Measurements from ENCODE around the gene FAM13A.

The FAM13A gene

DNA sequence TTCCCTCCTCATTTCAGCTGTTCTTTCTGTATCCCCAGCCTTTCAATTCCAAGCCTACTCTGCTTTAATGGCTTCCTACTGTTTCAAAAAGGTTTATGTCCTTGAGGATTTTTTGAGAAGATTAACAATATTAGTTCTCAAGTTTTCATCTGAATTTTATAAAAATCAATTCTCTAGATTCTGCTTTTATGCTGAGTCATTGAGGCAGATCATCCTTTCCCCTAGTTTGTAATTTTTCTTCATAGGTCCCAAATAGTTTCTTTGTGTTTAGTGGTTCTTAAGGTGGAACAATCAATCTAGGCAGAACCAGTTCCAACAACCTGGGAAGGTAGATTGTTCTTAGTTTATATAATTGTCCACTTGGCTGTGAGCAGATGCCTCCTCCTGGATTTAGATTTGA is 259.3 kb downstream of the FAM13A start:
- in situ Hi-C loops (cut with HindIII; ENCODE audit: low sequenced_read_pairs), result no loop called here

DNA sequence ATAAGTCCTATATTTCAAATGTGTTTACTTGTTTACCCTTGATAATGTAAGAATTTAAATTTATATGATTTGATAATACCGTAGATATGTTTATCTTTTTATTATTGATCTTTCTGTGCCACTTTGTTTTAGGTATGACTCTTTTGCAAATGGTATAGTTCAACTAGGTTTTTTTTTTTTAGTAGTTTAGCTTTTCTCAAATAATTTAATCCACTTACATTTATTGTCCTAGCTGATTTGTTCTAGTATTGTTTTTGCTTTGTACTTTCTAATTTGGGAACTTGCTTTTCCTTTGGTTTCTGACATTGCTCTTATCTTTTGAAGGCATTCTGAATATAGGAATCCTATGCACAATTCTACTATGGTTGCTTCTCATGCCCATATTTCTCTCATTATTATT is 260.4 kb downstream of the FAM13A start:
- in situ Hi-C loops (cut with HindIII; ENCODE audit: low sequenced_read_pairs), result no loop called here

DNA sequence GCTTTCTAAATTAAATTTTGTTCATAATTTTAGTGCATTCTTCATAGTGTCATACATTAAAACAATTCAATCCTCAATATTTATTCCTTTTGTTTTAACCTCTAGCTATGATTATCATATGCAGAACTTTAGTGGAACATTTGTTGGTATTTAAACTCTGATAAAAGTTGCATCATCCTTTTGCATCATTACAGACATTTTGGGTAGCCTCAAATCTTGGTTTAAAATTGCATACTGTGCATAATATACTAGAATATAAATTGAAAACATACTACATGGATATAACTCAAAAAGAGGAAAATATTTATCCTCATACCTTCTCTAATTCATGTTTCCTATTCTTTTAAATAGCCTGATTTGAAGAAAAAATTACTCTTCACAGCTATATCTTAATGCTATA is 262.0 kb downstream of the FAM13A start:
- in situ Hi-C loops (cut with HindIII; ENCODE audit: low sequenced_read_pairs), result no loop called here

DNA sequence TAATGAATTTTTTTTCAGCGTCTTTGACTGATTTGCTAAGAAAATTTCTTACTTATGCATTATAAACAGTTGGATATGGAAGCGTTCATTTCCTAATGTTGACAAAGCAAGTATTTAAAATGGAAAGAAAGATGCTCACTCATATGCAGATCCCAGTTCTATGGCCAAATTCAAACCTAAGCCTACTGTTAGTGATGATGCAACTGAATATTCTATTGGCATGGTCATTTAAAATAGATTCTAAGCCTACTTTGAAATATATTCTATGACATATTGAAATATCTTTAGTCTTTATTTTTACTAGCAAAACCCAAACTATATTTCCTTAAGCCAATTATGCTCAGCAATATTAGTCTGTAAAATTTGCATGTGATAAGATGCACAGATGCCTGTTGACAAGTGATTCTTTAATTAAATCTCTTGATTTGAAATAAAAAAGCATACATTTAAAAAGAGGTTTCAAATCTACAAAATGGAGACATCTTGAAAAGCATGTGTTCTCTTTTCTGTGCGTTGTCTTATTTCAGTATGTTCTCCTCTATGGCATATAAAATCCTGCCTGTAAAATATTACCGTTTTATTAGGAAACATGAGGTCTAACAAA is 262.8 kb downstream of the FAM13A start:
- in situ Hi-C loops (cut with HindIII; ENCODE audit: low sequenced_read_pairs), result no loop called here

DNA sequence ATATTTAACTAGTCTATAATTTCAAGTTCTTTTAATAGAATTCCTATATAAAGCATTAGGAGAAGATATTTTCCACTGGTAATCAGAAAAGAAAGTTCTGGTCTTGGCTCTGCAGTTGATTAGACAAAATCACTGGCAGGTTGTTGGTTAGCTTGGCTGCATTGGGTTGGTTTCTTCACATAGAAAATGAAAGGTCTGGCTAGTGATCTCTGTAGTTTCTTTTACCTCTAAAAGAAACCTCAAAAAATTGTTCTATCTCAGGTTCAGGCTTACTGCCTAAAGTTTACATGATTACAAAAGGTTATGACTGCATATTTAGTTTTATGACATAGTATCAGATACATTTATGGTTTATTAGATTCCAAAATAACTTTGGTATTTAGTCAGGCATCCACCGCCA is 263.5 kb downstream of the FAM13A start:
- in situ Hi-C loops (cut with HindIII; ENCODE audit: low sequenced_read_pairs), result no loop called here

DNA sequence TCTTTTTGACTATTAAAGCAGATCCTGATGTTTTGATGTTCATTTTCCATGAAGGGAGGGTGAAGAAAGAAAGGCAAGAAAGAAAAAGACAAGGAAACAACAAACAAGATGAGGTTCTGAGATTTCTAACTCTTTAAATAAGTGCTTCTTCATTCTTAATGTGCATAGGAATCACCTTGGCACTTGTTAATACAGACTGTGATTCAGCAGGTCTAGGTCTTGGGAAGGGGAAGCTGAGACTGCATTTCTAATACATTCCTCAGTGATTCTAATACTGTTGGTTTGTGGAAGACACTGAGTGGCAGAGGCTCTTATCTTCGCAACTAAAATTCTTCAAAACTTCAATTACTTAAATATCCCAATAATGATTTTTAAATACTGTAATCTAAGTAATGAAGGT is 264.2 kb downstream of the FAM13A start:
- in situ Hi-C loops (cut with HindIII; ENCODE audit: low sequenced_read_pairs), result no loop called here

DNA sequence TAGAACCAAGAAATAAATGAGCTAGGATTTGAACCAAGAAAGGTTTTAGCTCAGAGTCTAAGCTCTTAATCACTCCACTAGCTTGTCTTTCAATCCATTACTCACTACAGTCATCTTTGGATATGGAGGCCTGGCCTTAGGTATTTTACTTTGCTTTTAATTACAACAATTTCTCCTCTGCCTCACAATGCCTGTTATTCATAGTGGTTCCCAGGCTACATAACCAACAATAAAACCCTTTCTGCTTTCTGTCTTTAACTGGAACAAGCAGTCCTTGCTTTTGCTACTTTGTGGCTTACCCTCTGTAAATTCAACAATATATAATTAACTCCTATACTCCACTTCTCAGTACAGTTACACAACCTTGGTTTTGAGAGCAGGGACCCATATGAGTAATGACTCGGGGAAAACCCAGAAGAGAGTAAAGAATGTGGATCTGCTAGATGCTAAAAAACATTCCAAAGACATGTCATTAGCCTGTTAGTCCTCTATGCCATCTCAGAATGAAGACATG is 264.7 kb downstream of the FAM13A start:
- in situ Hi-C loops (cut with HindIII; ENCODE audit: low sequenced_read_pairs), result no loop called here

DNA sequence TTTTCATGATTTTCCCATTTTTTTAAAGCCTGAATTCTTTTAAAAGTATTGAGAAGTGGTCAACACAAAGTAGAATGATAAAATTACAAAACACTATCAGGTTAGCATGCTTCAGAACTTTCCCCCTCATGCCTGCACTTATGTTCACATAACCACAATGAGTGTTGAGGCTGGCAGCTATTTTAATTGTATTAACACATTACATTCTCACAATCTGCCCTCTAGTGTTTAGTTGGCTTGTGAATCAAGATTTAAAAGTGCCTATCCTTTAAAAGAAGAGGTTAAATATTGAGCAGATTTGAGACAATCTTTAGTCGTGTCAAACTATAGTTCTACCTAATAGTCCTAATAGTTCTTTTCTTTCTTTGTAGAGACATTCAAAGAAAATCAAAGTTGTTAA is 265.7 kb downstream of the FAM13A start:
- in situ Hi-C loops (cut with HindIII; ENCODE audit: low sequenced_read_pairs), result no loop called here

DNA sequence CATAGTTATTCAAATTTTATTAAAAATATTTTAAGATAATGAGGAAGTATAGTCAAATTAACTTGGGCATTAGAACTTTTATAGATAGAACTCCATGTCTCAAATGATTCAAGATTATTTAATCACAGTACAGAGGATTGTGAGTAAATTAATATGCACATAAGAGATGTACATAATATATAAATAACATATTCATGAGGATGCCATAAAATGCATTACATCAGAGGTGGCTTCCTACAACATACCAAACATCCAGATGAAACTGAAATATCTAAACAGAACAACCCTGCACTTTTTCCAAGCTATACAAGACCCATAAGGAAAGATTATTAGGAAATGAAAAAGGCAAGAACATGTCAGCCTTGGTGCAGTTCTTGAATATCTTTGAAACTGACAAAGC is 268.1 kb downstream of the FAM13A start:
- in situ Hi-C loops (cut with HindIII; ENCODE audit: low sequenced_read_pairs), result no loop called here

DNA sequence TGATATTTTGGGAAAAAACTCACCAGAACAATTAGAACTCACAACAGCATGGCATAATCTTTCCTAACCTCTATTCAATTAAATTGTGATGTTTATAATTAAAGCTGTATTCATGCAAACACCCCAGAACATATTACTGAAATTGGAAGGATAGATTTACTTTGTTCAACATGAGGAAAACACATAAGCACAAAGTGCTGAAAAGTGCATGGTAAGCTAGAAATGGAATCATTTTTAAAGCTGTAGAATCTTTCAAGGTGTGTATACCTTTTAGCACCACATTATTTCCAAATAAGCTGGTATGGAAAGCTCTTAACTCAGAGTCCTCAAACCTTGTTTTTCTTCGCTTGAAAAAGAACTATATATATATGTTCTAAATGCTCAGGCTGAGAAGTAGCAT is 268.6 kb downstream of the FAM13A start:
- in situ Hi-C loops (cut with HindIII; ENCODE audit: low sequenced_read_pairs), result no loop called here

DNA sequence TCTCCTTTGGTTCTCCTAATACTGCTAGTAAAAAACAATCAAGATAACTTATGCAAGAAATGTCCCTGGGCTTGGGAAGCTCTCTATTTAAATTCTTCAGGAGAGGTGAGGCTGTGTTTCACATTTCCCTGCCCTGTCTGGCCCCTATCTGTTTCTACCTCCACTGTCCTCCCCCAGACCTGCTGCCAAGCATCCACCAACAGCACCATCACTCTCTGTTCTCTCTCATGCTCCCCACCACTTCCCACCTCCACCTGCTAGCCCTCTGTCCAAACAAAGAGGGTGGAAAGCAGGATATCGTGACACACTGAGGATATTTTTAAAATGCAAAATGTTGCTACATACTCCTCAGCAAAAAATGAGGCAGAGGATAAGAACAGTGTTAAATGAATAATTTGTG is 271.0 kb downstream of the FAM13A start:
- in situ Hi-C loops (cut with HindIII; ENCODE audit: low sequenced_read_pairs), result no loop called here

DNA sequence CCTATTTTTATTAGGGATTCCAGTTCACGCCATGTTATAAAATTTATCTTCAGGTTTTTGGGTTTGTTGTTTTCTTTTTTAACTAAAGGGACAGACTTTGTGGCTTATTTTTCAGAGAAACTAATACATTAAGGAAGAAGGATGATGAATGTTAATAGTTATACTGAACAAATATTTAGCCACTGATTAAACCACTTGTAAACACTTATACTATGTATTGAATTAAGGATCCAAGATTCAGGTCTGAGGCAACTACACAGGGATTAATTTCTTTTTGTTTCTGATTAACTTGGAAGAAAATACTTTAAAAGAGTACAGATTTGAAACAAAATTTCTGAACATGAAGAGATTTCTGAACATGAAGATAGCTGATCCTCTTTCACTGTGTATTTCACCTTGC is 276.6 kb downstream of the FAM13A start:
- in situ Hi-C loops (cut with HindIII; ENCODE audit: low sequenced_read_pairs), result no loop called here

DNA sequence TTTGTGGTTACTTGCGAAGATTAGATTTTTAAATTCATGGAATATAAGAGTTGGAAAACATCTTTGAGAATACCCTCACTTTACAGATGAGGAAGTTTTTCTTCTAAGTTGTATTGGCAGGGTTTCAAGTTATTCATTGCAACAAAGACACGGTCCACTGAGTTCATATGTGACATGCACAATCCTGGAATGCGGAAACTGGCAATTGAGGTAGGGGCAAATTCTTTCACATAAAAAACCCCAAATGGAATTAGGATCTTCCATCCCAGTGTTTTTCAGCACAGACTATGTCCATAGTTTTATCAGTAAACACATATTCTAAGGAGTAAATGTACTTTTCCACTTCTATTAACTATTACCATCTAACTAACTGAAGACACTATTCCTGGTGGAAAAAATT is 277.6 kb downstream of the FAM13A start:
- in situ Hi-C loops (cut with HindIII; ENCODE audit: low sequenced_read_pairs), result no loop called here

DNA sequence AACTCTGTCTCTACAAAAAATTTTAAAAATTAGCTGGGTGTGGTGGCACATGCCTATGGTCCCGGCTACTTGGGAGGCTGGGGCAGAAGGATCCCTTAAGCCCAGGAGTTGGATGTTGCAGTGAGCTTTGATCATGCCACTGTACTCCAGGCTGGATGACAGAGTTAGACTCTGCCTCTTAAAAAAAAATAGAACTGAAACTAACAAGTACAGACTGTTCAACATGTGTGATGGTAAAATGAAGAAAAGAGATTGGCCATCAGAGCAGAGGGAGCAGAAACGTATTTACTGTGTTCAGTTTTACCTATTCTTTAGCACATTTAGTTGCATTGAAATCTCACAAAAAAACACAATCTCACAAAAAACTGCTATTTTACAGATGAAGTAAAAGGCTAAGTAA is 281.5 kb downstream of the FAM13A start:
- in situ Hi-C loops (cut with HindIII; ENCODE audit: low sequenced_read_pairs), result no loop called here

DNA sequence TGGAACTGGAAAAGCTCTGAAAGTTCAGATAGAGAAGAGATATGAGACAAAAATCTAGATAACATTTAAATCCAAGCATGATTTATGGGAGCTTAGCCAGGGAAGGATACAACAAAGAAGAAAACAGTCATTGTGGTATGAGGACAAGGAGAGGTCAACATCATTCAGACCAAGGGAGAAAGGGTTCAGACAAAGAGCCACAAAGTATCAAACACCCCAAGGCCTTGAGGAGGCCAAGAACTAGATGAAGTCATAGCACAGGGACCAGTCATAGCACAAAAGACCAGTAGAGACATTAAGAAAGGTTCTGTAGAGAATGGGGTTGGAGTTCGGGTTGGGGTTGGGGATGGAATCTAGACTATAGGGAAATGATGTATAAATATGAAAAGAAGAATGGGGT is 282.0 kb downstream of the FAM13A start:
- in situ Hi-C loops (cut with HindIII; ENCODE audit: low sequenced_read_pairs), result no loop called here

DNA sequence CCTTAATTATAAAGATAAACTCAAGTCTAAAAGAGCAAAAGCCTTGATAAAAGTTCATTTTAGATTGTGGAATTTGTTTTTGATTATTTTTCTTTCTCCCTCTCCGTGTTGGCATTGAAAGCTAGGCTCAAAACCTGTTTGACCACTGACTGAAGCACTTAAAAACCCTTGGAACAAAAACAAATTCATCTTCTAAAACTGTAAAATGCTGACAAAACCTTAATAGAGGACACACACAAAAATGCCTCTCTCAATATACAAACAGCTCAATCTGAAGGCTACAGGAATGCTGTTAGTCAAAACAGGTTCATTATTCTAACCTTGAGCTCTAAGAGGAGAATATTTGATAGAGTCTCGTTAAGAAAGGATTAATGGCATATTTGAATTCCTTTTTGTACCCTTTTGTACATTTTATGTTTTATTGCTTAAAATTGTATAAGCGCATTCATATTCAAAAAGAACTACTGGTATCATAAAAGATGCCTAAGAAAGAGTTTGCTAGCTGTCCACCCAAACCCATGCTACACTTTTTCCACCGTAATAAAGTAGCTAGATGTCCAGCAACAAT is 285.0 kb downstream of the FAM13A start:
- in situ Hi-C loops (cut with HindIII; ENCODE audit: low sequenced_read_pairs), result no loop called here

DNA sequence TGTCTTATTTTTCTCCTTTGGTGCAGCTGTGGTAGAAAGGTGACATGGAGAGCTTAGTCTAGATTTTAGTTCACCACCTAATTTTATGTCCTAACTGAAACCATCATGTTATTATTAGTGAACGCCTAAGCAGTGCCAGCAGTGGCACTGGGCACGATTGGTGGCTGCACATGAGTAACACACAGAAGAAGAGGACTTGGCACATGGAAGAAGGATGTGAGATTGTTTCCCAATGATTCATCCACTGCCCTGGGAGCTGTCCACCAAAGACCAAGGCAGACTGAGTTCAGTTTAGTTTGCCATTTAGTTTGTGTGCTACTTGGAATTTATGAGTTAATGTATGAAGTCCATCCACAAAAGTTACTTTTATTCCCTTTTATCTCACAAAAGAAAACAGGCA is 291.3 kb downstream of the FAM13A start:
- in situ Hi-C loops (cut with HindIII; ENCODE audit: low sequenced_read_pairs), result no loop called here

DNA sequence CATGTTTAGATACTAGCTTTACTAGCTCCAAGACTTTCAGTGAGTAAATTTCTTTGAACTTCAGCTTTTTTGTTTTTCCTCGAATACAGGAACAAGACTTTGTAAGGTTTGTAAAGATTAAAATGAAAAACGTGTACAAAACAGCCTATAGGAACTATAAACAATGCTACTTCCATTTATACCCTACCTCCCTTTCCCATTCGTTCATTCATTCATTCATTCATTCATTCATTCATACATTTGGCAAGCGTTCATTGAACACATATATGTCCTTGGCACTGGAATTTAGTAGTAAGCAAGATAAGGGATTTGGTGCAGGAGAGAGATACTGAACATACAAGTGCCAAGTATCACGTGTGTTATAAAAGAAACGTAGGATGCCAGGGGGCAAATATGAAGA is 293.9 kb downstream of the FAM13A start:
- in situ Hi-C loops (cut with HindIII; ENCODE audit: low sequenced_read_pairs), result no loop called here

DNA sequence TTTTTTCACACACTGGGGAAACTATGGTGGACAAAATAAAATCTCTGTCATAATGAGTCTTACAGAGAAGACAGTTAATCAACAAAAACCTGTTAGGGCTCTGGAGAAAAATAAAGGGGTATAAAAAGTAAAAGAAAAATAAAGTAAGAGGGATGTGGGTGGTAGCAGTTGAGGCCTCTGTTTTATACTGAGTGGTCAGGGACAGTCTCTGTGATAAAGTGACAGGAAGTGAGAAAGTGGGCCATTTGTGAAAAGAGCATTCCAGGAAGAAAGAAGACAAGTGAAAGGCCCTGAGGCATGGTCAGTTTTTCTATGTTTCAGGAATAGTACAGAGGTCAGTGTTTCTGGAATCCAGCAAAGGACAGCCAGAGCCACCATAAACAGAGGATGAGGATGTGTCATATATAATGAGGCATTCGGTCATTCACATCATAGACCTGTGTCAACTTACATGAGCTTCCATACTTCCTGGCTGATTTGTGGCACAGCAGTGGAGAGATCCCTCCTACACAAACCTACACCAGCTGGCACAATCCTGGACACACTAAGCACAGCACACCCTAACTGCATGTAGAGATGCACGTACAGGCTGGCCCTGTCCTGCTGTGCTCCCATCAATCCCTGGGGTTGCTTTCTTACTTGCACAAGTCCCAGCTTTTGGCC is 295.0 kb downstream of the FAM13A start:
- in situ Hi-C loops (cut with HindIII; ENCODE audit: low sequenced_read_pairs), result no loop called here

DNA sequence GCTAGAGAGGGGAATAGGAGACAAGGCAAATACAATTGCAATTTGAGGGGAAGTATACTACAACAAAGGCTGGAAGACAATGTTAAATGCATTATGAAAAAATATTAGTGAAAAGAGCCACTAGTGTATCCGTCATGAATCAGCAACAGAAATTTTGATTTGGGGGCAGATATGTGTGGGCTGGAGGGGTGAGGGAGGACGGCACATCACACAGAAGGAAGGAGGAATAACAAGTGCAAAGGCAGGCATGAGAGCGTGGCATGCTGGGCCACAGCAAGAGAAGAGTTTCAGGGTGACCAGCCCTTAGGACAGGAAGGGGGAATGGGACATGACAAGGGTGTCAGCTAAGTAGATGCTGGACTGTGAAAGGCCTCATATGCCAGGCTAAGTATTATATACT is 295.6 kb downstream of the FAM13A start:
- in situ Hi-C loops (cut with HindIII; ENCODE audit: low sequenced_read_pairs), result no loop called here

DNA sequence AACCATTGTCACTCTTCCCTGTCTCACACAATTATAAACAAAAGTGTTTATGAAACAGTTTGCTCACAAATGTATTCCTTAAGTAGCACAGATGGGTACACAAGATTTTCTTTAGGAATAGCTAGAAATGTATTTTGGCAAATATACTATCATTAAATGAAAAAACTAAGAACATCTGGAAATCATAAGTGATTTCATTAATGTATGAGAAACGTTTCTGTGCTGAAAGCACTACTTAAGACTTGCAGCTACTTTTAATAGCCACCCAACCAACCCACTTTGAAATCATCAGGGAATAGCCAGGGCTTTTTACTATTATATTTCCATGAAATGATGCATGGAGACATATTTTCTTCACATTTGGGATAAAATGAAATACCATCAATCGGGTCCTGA is 297.1 kb downstream of the FAM13A start:
- in situ Hi-C loops (cut with HindIII; ENCODE audit: low sequenced_read_pairs), result no loop called here

DNA sequence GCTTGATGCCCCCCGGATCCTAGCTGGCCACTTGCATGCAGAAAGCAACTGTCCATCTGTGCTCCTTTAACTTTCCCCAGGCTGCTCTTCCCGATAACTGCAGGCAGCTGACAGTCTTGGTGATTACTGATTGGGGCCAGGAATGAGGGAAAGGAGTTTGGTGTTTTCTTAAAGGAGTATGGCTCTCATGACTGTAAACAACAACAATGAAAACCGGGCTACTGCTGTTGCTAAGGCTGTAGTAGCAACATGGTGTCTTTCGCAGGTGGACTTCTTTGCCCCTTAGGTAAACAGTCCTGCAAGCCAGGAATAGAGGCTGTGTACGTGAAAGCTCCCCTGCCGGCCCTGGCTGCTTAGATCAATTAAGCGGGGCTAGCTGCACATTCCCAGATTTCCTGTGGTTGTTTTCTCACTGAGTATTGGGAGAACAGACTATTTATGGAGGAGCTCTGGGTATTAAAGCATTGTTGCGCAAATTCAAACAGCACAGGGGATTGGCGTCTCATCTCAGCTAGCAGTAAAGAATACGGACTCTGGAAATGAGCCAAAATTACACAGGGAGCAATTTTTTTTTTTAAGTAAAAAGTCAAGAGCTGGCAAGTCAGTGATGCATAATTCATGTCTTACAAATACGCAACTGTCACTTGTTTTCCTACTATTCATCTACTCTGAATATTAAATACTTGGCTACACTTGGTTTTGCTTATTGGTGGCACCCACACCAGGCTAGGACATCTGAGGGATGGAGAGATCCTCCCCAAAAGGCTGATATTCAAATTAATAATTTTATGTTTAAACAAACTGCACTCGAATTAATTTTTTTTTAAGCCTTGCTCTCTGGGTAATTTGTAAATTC is 297.7 kb downstream of the FAM13A start:
- in situ Hi-C loops (cut with HindIII; ENCODE audit: low sequenced_read_pairs), result no loop called here

Measured in DLD1 (cell line).